Neural progenitor cell (in vitro differentiated cells): ENCODE measurements around the gene DRC1. TPM values are rescaled to one million over a fixed set of nuclear protein-coding genes. Genes with fewer than 3 reads are reported as not detected.
"Not testable (repeated sequence)": the region's sequence is repeated elsewhere in the genome, so short reads cannot be mapped to it uniquely, and the experiment has no call there.

ENCODE experiments used
- DNase-seq: peaks from one replicate; pipeline ENCODE4 v3.0.0-alpha.2; 2016; ENCODE audit warnings: low spot score
- H2AFZ ChIP-seq: fragments of 200-600 bp; sonication (generic); replicated peaks from 2 replicates; pipeline ENCODE4 v1.6.1; 2016; ENCODE audit warnings: antibody characterized with exemption
- H3F3A ChIP-seq: fragments of 200-600 bp; sonication (generic); 2 replicates; pipeline ENCODE4 v1.6.1; 2016; ENCODE audit warnings: antibody characterized with exemption, low read depth
- H3K27ac ChIP-seq: fragments of 200-600 bp; sonication (generic); 2 replicates; pipeline ENCODE4 v1.5.1; 2016; ENCODE audit warnings: mild to moderate bottlenecking
- H3K27me3 ChIP-seq: fragments of 200-600 bp; sonication (generic); 2 replicates; pipeline ENCODE4 v1.6.1; 2016; ENCODE audit warnings: mild to moderate bottlenecking, moderate library complexity
- H3K36me3 ChIP-seq: fragments of 200-600 bp; sonication (generic); 2 replicates; pipeline ENCODE4 v1.5.1; 2016
- H3K4me1 ChIP-seq: fragments of 200-600 bp; sonication (generic); 2 replicates; pipeline ENCODE4 v1.6.1; 2016; ENCODE audit warnings: mixed run types
- H3K4me2 ChIP-seq: fragments of 200-600 bp; sonication (generic); 2 replicates; pipeline ENCODE4 v1.6.1; 2016
- H3K4me3 ChIP-seq: fragments of 200-600 bp; sonication (generic); 2 replicates; pipeline ENCODE4 v1.5.1; 2016
- H3K79me2 ChIP-seq: fragments of 200-600 bp; sonication (generic); 2 replicates; pipeline ENCODE4 v1.6.1; 2016; ENCODE audit warnings: low read depth
- H3K9ac ChIP-seq: fragments of 200-600 bp; sonication (generic); 2 replicates; pipeline ENCODE4 v1.6.1; 2016
- H3K9me3 ChIP-seq: fragments of 200-600 bp; sonication (generic); 2 replicates; pipeline ENCODE4 v1.5.1; 2016; ENCODE audit warnings: low read depth
- H4K20me1 ChIP-seq: fragments of 200-600 bp; sonication (generic); 2 replicates; pipeline ENCODE4 v1.6.1; 2016; ENCODE audit warnings: low read depth
- H3K27ac Mint-ChIP-seq: 3 replicates; pipeline ENCODE4 v1.8.0; 2021; ENCODE audit warnings: mixed read lengths
- H3K27me3 Mint-ChIP-seq: 2 replicates; pipeline ENCODE4 v1.8.0; 2022; ENCODE audit warnings: low read depth, mild to moderate bottlenecking, inconsistent platforms, moderate library complexity, mixed read lengths; ENCODE audit not compliant: insufficient read depth
- H3K36me3 Mint-ChIP-seq: 3 replicates; pipeline ENCODE4 v1.8.0; 2021; ENCODE audit warnings: mixed read lengths
- H3K4me1 Mint-ChIP-seq: 3 replicates; pipeline ENCODE4 v1.8.0; 2021; ENCODE audit warnings: mixed read lengths
- H3K4me3 Mint-ChIP-seq: 3 replicates; pipeline ENCODE4 v1.8.0; 2021; ENCODE audit warnings: mild to moderate bottlenecking, moderate library complexity, mixed read lengths
- H3K9me3 Mint-ChIP-seq: 3 replicates; pipeline ENCODE4 v1.8.0; 2020; ENCODE audit warnings: mixed read lengths
- CTCF ChIP-seq: fragments of 200-600 bp; sonication (generic); IDR thresholded peaks from 2 replicates; pipeline ENCODE4 v1.5.1; 2017; ENCODE audit warnings: antibody characterized with exemption, mild to moderate bottlenecking
- EZH2 ChIP-seq: fragments of 200-600 bp; sonication (generic); IDR thresholded peaks from 2 replicates; pipeline ENCODE4 v1.6.1; 2017; ENCODE audit warnings: antibody characterized with exemption, mild to moderate bottlenecking, moderate library complexity
- EZH2phosphoT487 ChIP-seq: fragments of 200-600 bp; sonication (generic); IDR thresholded peaks from 2 replicates; pipeline ENCODE4 v1.6.1; 2017; ENCODE audit warnings: antibody characterized with exemption
- total RNA-seq: library from RNA; depleted of rRNA; stranded (reverse); fragments of >200 nt; gene quantifications from 2 replicates; pipeline ENCODE4 v1.2.3, GENCODE V29; 2015; ENCODE audit warnings: low replicate concordance

The DRC1 gene
- total RNA-seq, 1 donor from 2014 or later = not detected

GRCh38 chr2:26364669-26365068 lies 37.1 kb upstream of the DRC1 start:
- H3K79me2 ChIP-seq = peaks cover 55% of the 10 kb centered on the region
- H3K4me3 ChIP-seq = no peak overlapping the region
- Mint-ChIP-seq H3K36me3 (peaks cover 2% of the 10 kb centered on the region), H3K4me3 (no peak overlapping the region), H3K27ac (no peak overlapping the region), H3K4me1 (peaks cover 30% of the 10 kb centered on the region), H3K27me3 (no peaks in the 10 kb centered on the region), H3K9me3 (no peaks in the 10 kb centered on the region)
- no peaks in the 10 kb centered on the region for H3K9me3 ChIP-seq
- no peak for DNase-seq
- H3F3A ChIP-seq = peaks cover 29% of the 10 kb centered on the region
- no peak for TF ChIP-seq CTCF
- no peak for TF ChIP-seq EZH2phosphoT487
- no peak for TF ChIP-seq EZH2
- no peaks in the 10 kb centered on the region for H3K36me3 ChIP-seq
- H3K9ac ChIP-seq = no peak overlapping the region
- H2AFZ ChIP-seq = no peak overlapping the region
- H4K20me1 ChIP-seq = peaks cover 3% of the 10 kb centered on the region
- H3K4me2 ChIP-seq = no peak overlapping the region
- no peaks in the 10 kb centered on the region for H3K27me3 ChIP-seq
- peaks cover 26% of the 10 kb centered on the region for H3K4me1 ChIP-seq
- no peak overlapping the region for H3K27ac ChIP-seq

- H3K27me3 ChIP-seq = no peaks in the 10 kb centered on the region
- Mint-ChIP-seq H3K27ac (no peak overlapping the region), H3K27me3 (no peaks in the 10 kb centered on the region), H3K36me3 (peaks cover 6% of the 10 kb centered on the region), H3K4me3 (no peak overlapping the region), H3K4me1 (peaks cover 31% of the 10 kb centered on the region), H3K9me3 (no peaks in the 10 kb centered on the region)
- H3K36me3 ChIP-seq = peaks cover 3% of the 10 kb centered on the region
- no peak overlapping the region for H3K9ac ChIP-seq
- no peaks in the 10 kb centered on the region for H3K9me3 ChIP-seq
- peaks cover 26% of the 10 kb centered on the region for H3K4me1 ChIP-seq
- H3F3A ChIP-seq = peaks cover 29% of the 10 kb centered on the region
- no peak for TF ChIP-seq CTCF
- no peak for TF ChIP-seq EZH2phosphoT487
- no peak for TF ChIP-seq EZH2
- no peak overlapping the region for H2AFZ ChIP-seq
- H3K4me2 ChIP-seq = no peak overlapping the region
- no peak overlapping the region for H3K4me3 ChIP-seq
- no peak overlapping the region for H3K27ac ChIP-seq
- peaks cover 33% of the 10 kb centered on the region for H3K79me2 ChIP-seq
- no peak for DNase-seq
- H4K20me1 ChIP-seq = no peaks in the 10 kb centered on the region
Measured at GRCh38 chr2:26366957-26367356, 34.8 kb upstream of the DRC1 start.

DNA sequence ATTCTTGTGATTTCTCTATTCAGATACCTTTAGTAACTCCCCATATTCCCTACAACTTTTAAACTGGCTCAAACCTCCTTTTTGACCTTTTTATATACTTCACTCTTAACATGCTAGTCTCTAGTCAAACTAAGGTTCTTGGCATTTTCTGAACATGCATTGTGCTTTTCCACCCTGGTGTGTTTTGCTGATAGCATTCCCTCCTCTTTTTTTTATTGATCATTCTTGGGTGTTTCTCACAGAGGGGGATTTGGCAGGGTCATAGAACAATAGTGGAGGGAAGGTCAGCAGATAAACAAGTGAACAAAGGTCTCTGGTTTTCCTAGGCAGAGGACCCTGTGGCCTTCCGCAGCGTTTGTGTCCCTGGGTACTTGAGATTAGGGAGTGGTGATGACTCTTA lies 32.1 kb upstream of the DRC1 start:
- peak overlapping the region; percentile 82 for H3K27ac ChIP-seq
- not testable (repeated sequence) for H4K20me1 ChIP-seq, H3K9me3 ChIP-seq, H2AFZ ChIP-seq, DNase-seq, H3K79me2 ChIP-seq, H3K4me3 ChIP-seq, H3K9me3 Mint-ChIP-seq, H3K27me3 Mint-ChIP-seq, H3K27me3 ChIP-seq, H3K9ac ChIP-seq
- H3K36me3 Mint-ChIP-seq = peaks cover 17% of the 10 kb centered on the region
- H3K4me1 ChIP-seq = peaks cover 26% of the 10 kb centered on the region
- peak overlapping the region; percentile 24 for H3K4me3 Mint-ChIP-seq
- peak overlapping the region; percentile 43 for H3K4me2 ChIP-seq
- H3K27ac Mint-ChIP-seq = peak overlapping the region; percentile 78
- H3K4me1 Mint-ChIP-seq = peaks cover 31% of the 10 kb centered on the region
- H3K36me3 ChIP-seq = peaks cover 20% of the 10 kb centered on the region
- H3F3A ChIP-seq = peaks cover 24% of the 10 kb centered on the region

- H2AFZ ChIP-seq, H3K4me2 ChIP-seq, DNase-seq, H3K4me3 Mint-ChIP-seq, H3K9ac ChIP-seq, H3K79me2 ChIP-seq, H3K27me3 Mint-ChIP-seq, H3K4me3 ChIP-seq, H3K9me3 Mint-ChIP-seq, H3K27me3 ChIP-seq, H3K27ac Mint-ChIP-seq, H4K20me1 ChIP-seq, H3K27ac ChIP-seq, H3K9me3 ChIP-seq: not testable (repeated sequence)
- Histone ChIP-seq H3F3A (peaks cover 23% of the 10 kb centered on the region), H3K4me1 (peaks cover 26% of the 10 kb centered on the region), H3K36me3 (peaks cover 29% of the 10 kb centered on the region)
- Mint-ChIP-seq H3K4me1 (peaks cover 31% of the 10 kb centered on the region), H3K36me3 (peaks cover 25% of the 10 kb centered on the region)
Measured at GRCh38 chr2:26370909-26371308, 30.8 kb upstream of the DRC1 start.
